DOHH2 (cell line): ENCODE measurements around the gene VIT.

Experiments
- CTCF ChIP-seq: fragments of 200-600 bp; sonication (generic); IDR thresholded peaks from one replicate; pipeline ENCODE4 v1.5.1; 2014; ENCODE audit warnings: antibody characterized with exemption, mild to moderate bottlenecking, low read depth, low read length; ENCODE audit not compliant: poor library complexity, severe bottlenecking
- EZH2phosphoT487 ChIP-seq: fragments of 200-600 bp; sonication (generic); IDR thresholded peaks from 2 replicates; pipeline ENCODE4 v1.6.1; 2017; ENCODE audit warnings: borderline replicate concordance, mild to moderate bottlenecking, antibody characterized with exemption, low read length, moderate library complexity, mixed read lengths

- no peak for TF ChIP-seq CTCF
- TF ChIP-seq EZH2phosphoT487, result no peak
Observed at GRCh38 chr2:36701918-36702317, 5.4 kb downstream of the VIT start.
